Keratinocyte (primary cell): ENCODE results near the gene KIF16B. TPM values are rescaled to one million over a fixed set of nuclear protein-coding genes. Genes with fewer than 3 reads are reported as not detected.

Experiments
- DNase-seq: peaks from one replicate; pipeline ENCODE4 v3.0.0-alpha.2; 2011; ENCODE audit warnings: low read depth, missing footprints, low spot score
- FAIRE-seq: peaks from 2 replicates; lab custom pipeline; 2011; peaks lifted over from hg19 to GRCh38; lab: Jason Lieb, UNC
- H2AFZ ChIP-seq: 2 replicates; pipeline ENCODE4 v1.6.0; 2012; ENCODE audit warnings: low read length, control low read depth, inconsistent platforms; ENCODE audit not compliant: control insufficient read depth
- H3K27ac ChIP-seq: 2 replicates; pipeline ENCODE4 v1.5.1; 2011; ENCODE audit warnings: low read length; ENCODE audit not compliant: control insufficient read depth, insufficient read depth
- H3K27me3 ChIP-seq: 3 replicates; pipeline ENCODE4 v1.6.0; 2011; ENCODE audit warnings: low read length; ENCODE audit not compliant: control insufficient read depth, insufficient read depth; ENCODE audit errors: extremely low read depth
- H3K36me3 ChIP-seq, 2 experiments: 2 replicates in 1 of 2; 3 replicates in 1 of 2; pipeline ENCODE4 v1.5.1; 2011; ENCODE audit warnings: low read length in 2 of 2, mild to moderate bottlenecking in 1 of 2; ENCODE audit not compliant: control insufficient read depth in 2 of 2, insufficient read depth in 2 of 2; ENCODE audit errors: extremely low read depth in 1 of 2
- H3K4me1 ChIP-seq: 3 replicates; pipeline ENCODE4 v1.5.1; 2011; ENCODE audit warnings: low read length; ENCODE audit not compliant: control insufficient read depth, insufficient read depth; ENCODE audit errors: extremely low read depth
- H3K4me2 ChIP-seq: 3 replicates; pipeline ENCODE4 v1.6.0; 2011; ENCODE audit warnings: low read depth, low read length; ENCODE audit not compliant: control insufficient read depth, insufficient read depth; ENCODE audit errors: extremely low read depth
- H3K4me3 ChIP-seq, 3 experiments: fragments of 200-600 bp in 1 of 3; sonication (generic) in 1 of 3; 2 replicates in 2 of 3; 3 replicates in 1 of 3; pipeline ENCODE4 v1.5.1; 2011 to 2016; ENCODE audit warnings: low read length in 3 of 3, mild to moderate bottlenecking in 3 of 3, control low read depth in 2 of 3, inconsistent platforms in 1 of 3, low read depth in 1 of 3, mixed read lengths in 1 of 3, mixed run types in 1 of 3, moderate library complexity in 1 of 3; ENCODE audit not compliant: control insufficient read depth in 2 of 3, insufficient read depth in 2 of 3; ENCODE audit errors: extremely low read depth in 1 of 3
- H3K79me2 ChIP-seq: 2 replicates; pipeline ENCODE4 v1.6.0; 2012; ENCODE audit warnings: low read length; ENCODE audit not compliant: control insufficient read depth, insufficient read depth
- H3K9ac ChIP-seq: 3 replicates; pipeline ENCODE4 v1.6.0; 2011; ENCODE audit warnings: low read length; ENCODE audit not compliant: control insufficient read depth, insufficient read depth; ENCODE audit errors: extremely low read depth
- H3K9me1 ChIP-seq: 3 replicates; pipeline ENCODE4 v1.6.0; 2011; ENCODE audit warnings: low read length; ENCODE audit not compliant: control insufficient read depth, insufficient read depth; ENCODE audit errors: extremely low read depth
- H3K9me3 ChIP-seq: 2 replicates; pipeline ENCODE4 v1.5.1; 2012; ENCODE audit warnings: low read depth, low read length; ENCODE audit not compliant: control insufficient read depth
- H4K20me1 ChIP-seq: 3 replicates; pipeline ENCODE4 v1.6.0; 2011; ENCODE audit warnings: low read length; ENCODE audit not compliant: control insufficient read depth, insufficient read depth; ENCODE audit errors: extremely low read depth
- CTCF ChIP-seq, 3 experiments: IDR thresholded peaks in 1 of 3; conservative IDR thresholded peaks in 1 of 3; optimal IDR thresholded peaks in 1 of 3; 2 replicates in 2 of 3; 3 replicates in 1 of 3; pipeline versions ENCODE3 to v1.5.1; 2011; ENCODE audit warnings: low read length in 3 of 3, mild to moderate bottlenecking in 3 of 3, moderate library complexity in 2 of 3, control low read depth in 1 of 3, inconsistent platforms in 1 of 3; ENCODE audit not compliant: insufficient read depth in 2 of 3; ENCODE audit errors: extremely low read depth in 1 of 3
- EZH2 ChIP-seq: IDR thresholded peaks from one replicate; pipeline ENCODE4 v1.6.1; 2012; ENCODE audit warnings: inconsistent platforms, mild to moderate bottlenecking, low read length, moderate library complexity
- dilution Hi-C: fragments of 300-500 bp; cut with MboI; formaldehyde crosslinking; loops from one replicate; pipeline ENCODE4 v1.7.0; 2020; ENCODE audit warnings: low sequenced_read_pairs; ENCODE audit not compliant: extremely low pct_ligation_motif_present
- polyA plus RNA-seq, 5 experiments: library from polyadenylated mRNA; depleted of rRNA in 3 of 5; stranded (reverse) in 3 of 5; stranded (forward) in 1 of 5; unstranded in 1 of 5; fragments of >200 nt; gene quantifications; 1 replicate in 1 of 5; 2 replicates in 3 of 5; 3 replicates in 1 of 5; pipeline versions ENCODE4 v1.2.1 to v1.2.3, GENCODE V29; 2011 to 2012; ENCODE audit warnings: missing spikeins in 2 of 5, low read depth in 1 of 5, low replicate concordance in 1 of 5

Gene KIF16B
- polyA plus RNA-seq, 1 donor (not counting 4 experiments of a cell fraction or from before 2014, with no cell fraction given): 16.1 TPM

- FAIRE-seq (no peak), DNase-seq (no peak)
- Histone ChIP-seq H3K27ac (no peak overlapping the region), H3K9me1 (no peaks in the 10 kb centered on the region), H3K9ac (no peak overlapping the region), H2AFZ (no peak overlapping the region), H3K4me2 (peak overlapping the region; percentile 6), H3K27me3 (no peaks in the 10 kb centered on the region), H3K4me3 (no peak overlapping the region), H3K36me3 (no peaks in the 10 kb centered on the region), H3K4me1 (no peaks in the 10 kb centered on the region), H3K9me3 (no peaks in the 10 kb centered on the region), H4K20me1 (no peaks in the 10 kb centered on the region), H3K79me2 (no peaks in the 10 kb centered on the region)
- dilution Hi-C loops: no loop called here
- no peak for TF ChIP-seq EZH2
Observed at GRCh38 chr20:16622501-16622900, 49.3 kb upstream of the KIF16B start.

GRCh38 chr20:16621435-16622141 is 48.3 kb upstream of the KIF16B start:
- DNase-seq (no peak), FAIRE-seq (no peak)
- no peaks in the 10 kb centered on the region for H3K4me1 ChIP-seq

More at GRCh38 chr20:16621435-16622141, 48.3 kb upstream of the KIF16B start:
- Histone ChIP-seq H3K4me3 (no peak overlapping the region), H3K36me3 (no peaks in the 10 kb centered on the region), H4K20me1 (no peaks in the 10 kb centered on the region), H3K9ac (no peak overlapping the region), H3K9me3 (no peaks in the 10 kb centered on the region), H3K27ac (no peak overlapping the region), H3K79me2 (no peaks in the 10 kb centered on the region), H2AFZ (no peak overlapping the region), H3K4me2 (no peak overlapping the region), H3K27me3 (no peaks in the 10 kb centered on the region), H3K9me1 (no peaks in the 10 kb centered on the region)
- no peak for TF ChIP-seq EZH2
- TF ChIP-seq CTCF (optimal IDR thresholded peaks at IDR 0.05 in 1 of 3, IDR thresholded peaks at IDR 0.05 in 1 of 3, conservative IDR thresholded peaks at IDR 0.05 in 1 of 3; ENCODE audit: extremely low read depth in 1 of 3, insufficient read depth in 2 of 3, low read length in 3 of 3): no peak
- dilution Hi-C loops: no loop called here
